GM12878 (cell line): ENCODE data around the gene AFAP1. TPM values are rescaled to one million over a fixed set of nuclear protein-coding genes. Genes with fewer than 3 reads are reported as not detected.
A peak's percentile ranks its signal among the peaks of the same experiment; 100 is the strongest.

Experiments used
- ATAC-seq: fragments of 200-7000 bp; cut with Tn5 transposase; 3 replicates; pipeline ENCODE4 v1.9.1; 2020; ENCODE audit warnings: mild to moderate bottlenecking, moderate library complexity
- BruUV-seq: library from RNA; stranded (reverse); fragments of 400-500 nt; replicated peaks from 2 replicates; lab custom pipeline; 2021; lab: Mats Ljungman, UMichigan
- CTCF ChIA-PET: fragments of 300-600 bp; sonication (Branson Sonifier 250); formaldehyde crosslinking; extraction: SDS; loops from one replicate; lab custom pipeline; 2021; ENCODE audit warnings: inconsistent platforms; lab: Yijun Ruan, JAX
- POLR2A ChIA-PET: fragments of 350-600 bp; formaldehyde crosslinking; extraction: SDS; loops from one replicate; lab custom pipeline; 2021; ENCODE audit warnings: inconsistent platforms; lab: Charles Lee
- RAD21 ChIA-PET: fragments of 300-600 bp; sonication (Branson Sonifier 250); formaldehyde crosslinking; loops from one replicate; lab custom pipeline; 2023; ENCODE audit warnings: antibody characterized with exemption; ENCODE audit not compliant: unreplicated experiment; lab: Charles Lee
- SMC1A ChIA-PET: fragments of 300-600 bp; sonication (Branson Sonifier 250); formaldehyde crosslinking; loops from one replicate; lab custom pipeline; 2023; ENCODE audit not compliant: unreplicated experiment, uncharacterized antibody; lab: Charles Lee
- DNase-seq: peaks from one replicate; pipeline ENCODE4 v3.0.0-alpha.2; 2011; ENCODE audit warnings: low read depth, low spot score
- FAIRE-seq: peaks from 3 replicates; lab custom pipeline; 2011; peaks lifted over from hg19 to GRCh38; lab: Jason Lieb, UNC
- H2AFZ ChIP-seq: 2 replicates; pipeline ENCODE4 v1.6.0; 2011; ENCODE audit warnings: low read depth, low read length, control low read depth; ENCODE audit not compliant: control insufficient read depth
- H3K27ac ChIP-seq: 2 replicates; pipeline ENCODE4 v1.5.1; 2011; ENCODE audit warnings: control low read depth; ENCODE audit not compliant: control insufficient read depth, insufficient read depth
- H3K27me3 ChIP-seq, 2 experiments: replicated peaks in 1 of 2; 2 replicates each; pipeline versions ENCODE4 v1.6.0 to v1.6.1; 2011; ENCODE audit warnings: low read length in 1 of 2; ENCODE audit not compliant: control insufficient read depth in 2 of 2, insufficient read depth in 2 of 2
- H3K36me3 ChIP-seq, 2 experiments: 2 replicates each; pipeline ENCODE4 v1.5.1; 2011; ENCODE audit warnings: low read length in 1 of 2; ENCODE audit not compliant: control insufficient read depth in 2 of 2, insufficient read depth in 2 of 2
- H3K4me1 ChIP-seq: 2 replicates; pipeline ENCODE4 v1.6.1; 2011; ENCODE audit warnings: mild to moderate bottlenecking, low read length, moderate library complexity, mixed read lengths; ENCODE audit not compliant: control insufficient read depth, insufficient read depth
- H3K4me2 ChIP-seq: 2 replicates; pipeline ENCODE4 v1.6.0; 2011; ENCODE audit warnings: control low read depth; ENCODE audit not compliant: control insufficient read depth, insufficient read depth
- H3K4me3 ChIP-seq: fragments of 200-600 bp; sonication (generic); 2 replicates; pipeline ENCODE4 v1.5.1; 2016
- H3K79me2 ChIP-seq: 2 replicates; pipeline ENCODE4 v1.6.0; 2011; ENCODE audit warnings: low read length; ENCODE audit not compliant: control insufficient read depth, insufficient read depth
- H3K9ac ChIP-seq: 2 replicates; pipeline ENCODE4 v1.8.0; 2011; ENCODE audit warnings: low read length, control low read depth, mixed read lengths; ENCODE audit not compliant: control insufficient read depth, insufficient read depth
- H3K9me3 ChIP-seq: replicated peaks from 3 replicates; pipeline ENCODE4 v1.5.1; 2011; ENCODE audit warnings: mild to moderate bottlenecking, low read length; ENCODE audit not compliant: control insufficient read depth, insufficient read depth
- H4K20me1 ChIP-seq: 2 replicates; pipeline ENCODE4 v1.6.0; 2011; ENCODE audit not compliant: control insufficient read depth, insufficient read depth
- FOXM1 ChIP-seq: IDR thresholded peaks from 2 replicates; pipeline ENCODE4 v1.6.1; 2012; ENCODE audit warnings: low read depth, mild to moderate bottlenecking, inconsistent platforms, low read length, moderate library complexity
- LARP7 ChIP-seq: fragments of 450-650 bp; IDR thresholded peaks from 2 replicates; pipeline ENCODE4 v1.6.1; 2017; ENCODE audit warnings: mild to moderate bottlenecking
- NFIC ChIP-seq: IDR thresholded peaks from 2 replicates; pipeline ENCODE4 v1.6.1; 2012; ENCODE audit warnings: low read depth, mild to moderate bottlenecking, inconsistent platforms, low read length, moderate library complexity
- NR2C2 ChIP-seq: IDR thresholded peaks from 2 replicates; pipeline ENCODE4 v1.6.1; 2011; ENCODE audit warnings: borderline replicate concordance, low read depth; ENCODE audit not compliant: control insufficient read depth, insufficient read length
- RBBP5 ChIP-seq: fragments of 200-600 bp; sonication (generic); conservative IDR thresholded peaks from 2 replicates; pipeline ENCODE4 v1.6.1; 2016
- RUNX3 ChIP-seq: IDR thresholded peaks from 2 replicates; pipeline ENCODE4 v1.6.1; 2012; ENCODE audit warnings: low read length, inconsistent platforms
- YY1 ChIP-seq: IDR thresholded peaks from 2 replicates; pipeline ENCODE4 v1.6.1; 2011; ENCODE audit warnings: low read depth, mild to moderate bottlenecking, low read length
- ZBTB40 ChIP-seq: fragments of 450-650 bp; IDR thresholded peaks from 2 replicates; pipeline ENCODE4 v1.6.1; 2016; ENCODE audit warnings: mild to moderate bottlenecking, moderate library complexity, borderline replicate concordance
- WGBS: methylation state at CpG from one replicate; pipeline ENCODE4 v1.1.6; 2016; ENCODE audit warnings: low lambda C conversion rate; ENCODE audit not compliant: insufficient replicate concordance, insufficient coverage; ENCODE audit errors: missing lambda C conversion rate; 5-methylcytosine and 5-hydroxymethylcytosine counted together
- in situ Hi-C: fragments of 300-500 bp; cut with MboI; formaldehyde crosslinking; loops from 9 replicates; pipeline ENCODE4 v1.14.3; 2018; ENCODE audit warnings: mixed read lengths
- intact Hi-C: fragments of 100-400 bp; cut with micrococcal nuclease; formaldehyde crosslinking; loops from one replicate; pipeline ENCODE4 v1.14.2; 2022; ENCODE audit not compliant: unreplicated experiment
- polyA plus RNA-seq, 11 experiments: library from polyadenylated mRNA; depleted of rRNA in 4 of 11; unstranded in 6 of 11; stranded (reverse) in 5 of 11; fragments of >200 nt; fragmentation: Nextera tagmentation in 4 of 11; fragmentation: Illumina TruSeq in 1 of 11; extraction: Ambion mirVana in 4 of 11; extraction: Trizol in 1 of 11; gene quantifications; 1 replicate in 1 of 11; 2 replicates in 10 of 11; pipeline versions ENCODE4 v1.2.1 to v1.2.3, GENCODE V29; 2011 to 2016; ENCODE audit warnings: inconsistent platforms in 2 of 11, missing spikeins in 2 of 11, low read depth in 1 of 11
- total RNA-seq, 4 experiments: library from RNA; depleted of rRNA in 3 of 4; stranded (reverse); fragments of >200 nt in 3 of 4; fragmentation: Illumina TruSeq in 1 of 4; extraction: Trizol in 1 of 4; gene quantifications; 2 replicates each; pipeline versions ENCODE4 v1.2.1 to v1.2.3, GENCODE V29; 2013 to 2021

AFAP1 gene
- total and polyA plus RNA-seq, 10 of the 15 experiments (the other 5 are each of a cell fraction or from before 2014, with no cell fraction given), result 0.02 to 0.23 (median 0.09) TPM; not detected in 1

- POLR2A ChIA-PET, result interaction anchor here (0.6 kb wide), 1 partner anchor 998 kb away, joined by 3 read pairs; no protein-coding TSS in a partner anchor
- no peak overlapping the region for H3K4me2 ChIP-seq
These were observed 143.7 kb downstream of the AFAP1 start for GRCh38 chr4:7795983-7796382.

GRCh38 chr4:7793186-7793585 is 146.5 kb downstream of the AFAP1 start:
- peak overlapping the region; percentile 46; the same call in 1 of the 2 replicates for H3K4me2 ChIP-seq
- BruUV-seq, result no TSS peak
- in situ Hi-C loops (no loop called here), intact Hi-C loops (no loop called here)
- POLR2A ChIA-PET, result no interaction called here
- TF ChIP-seq LARP7, result no peak
- TF ChIP-seq RUNX3, result peak; percentile 72
- TF ChIP-seq NFIC, result peak; percentile 18; the same call in 1 of the 2 replicates
- peak; percentile 92 for TF ChIP-seq ZBTB40
- H3K79me2 ChIP-seq, result no peaks in the 10 kb centered on the region
- peak; percentile 44 for FAIRE-seq
- no peak overlapping the region for H3K27ac ChIP-seq
- no peaks in the 10 kb centered on the region; the same call in 2 of the 3 replicates for H3K9me3 ChIP-seq
- RAD21 ChIA-PET, result no interaction called here
- SMC1A ChIA-PET, result no interaction called here
- H3K4me1 ChIP-seq, result peaks cover 9% of the 10 kb centered on the region
- H4K20me1 ChIP-seq, result no peaks in the 10 kb centered on the region
- CTCF ChIA-PET, result interaction anchor here (0.9 to 2.2 kb wide), 3 partner anchors 9 to 194 kb away, joined by 6 to 7 read pairs (median 6); no protein-coding TSS in a partner anchor
- DNase-seq, result no peak
- no peaks in the 10 kb centered on the region; a peak in 2 of 4 replicates for H3K27me3 ChIP-seq
- H3K4me3 ChIP-seq, result no peak overlapping the region
- ATAC-seq, result no peak
- WGBS, result under 1% methylated on average over 10 of the region's 10 CpGs
- no peak overlapping the region for H3K9ac ChIP-seq
- no peaks in the 10 kb centered on the region for H3K36me3 ChIP-seq
- H2AFZ ChIP-seq, result no peak overlapping the region; the same call in 1 of the 2 replicates

More at GRCh38 chr4:7795983-7796382, 143.7 kb downstream of the AFAP1 start:
- Histone ChIP-seq H3K4me1 (peaks cover 9% of the 10 kb centered on the region), H2AFZ (no peak overlapping the region), H3K27me3 (peaks cover 0 to 3% of the 10 kb centered on the region in 2 experiments; a peak in 1 of 4 replicates), H3K4me3 (no peak overlapping the region), H3K79me2 (no peaks in the 10 kb centered on the region), H3K9me3 (no peaks in the 10 kb centered on the region; the same call in 2 of the 3 replicates), H4K20me1 (no peaks in the 10 kb centered on the region), H3K9ac (no peak overlapping the region), H3K36me3 (no peaks in the 10 kb centered on the region), H3K27ac (no peak overlapping the region)
- BruUV-seq, result no TSS peak
- ChIA-PET RAD21 (no interaction called here), CTCF (no interaction called here), SMC1A (no interaction called here)
- intact Hi-C loops, result no loop called here
- ATAC-seq (no peak), FAIRE-seq (no peak), DNase-seq (no peak)
- TF ChIP-seq RBBP5 (no peak), NR2C2 (no peak), YY1 (no peak), FOXM1 (no peak)
- in situ Hi-C loops, result no loop called here
- 74% methylated on average over 8 of the region's 8 CpGs for WGBS
